ENCODE measurements around the gene TLNRD1.

TLNRD1 gene

DNA sequence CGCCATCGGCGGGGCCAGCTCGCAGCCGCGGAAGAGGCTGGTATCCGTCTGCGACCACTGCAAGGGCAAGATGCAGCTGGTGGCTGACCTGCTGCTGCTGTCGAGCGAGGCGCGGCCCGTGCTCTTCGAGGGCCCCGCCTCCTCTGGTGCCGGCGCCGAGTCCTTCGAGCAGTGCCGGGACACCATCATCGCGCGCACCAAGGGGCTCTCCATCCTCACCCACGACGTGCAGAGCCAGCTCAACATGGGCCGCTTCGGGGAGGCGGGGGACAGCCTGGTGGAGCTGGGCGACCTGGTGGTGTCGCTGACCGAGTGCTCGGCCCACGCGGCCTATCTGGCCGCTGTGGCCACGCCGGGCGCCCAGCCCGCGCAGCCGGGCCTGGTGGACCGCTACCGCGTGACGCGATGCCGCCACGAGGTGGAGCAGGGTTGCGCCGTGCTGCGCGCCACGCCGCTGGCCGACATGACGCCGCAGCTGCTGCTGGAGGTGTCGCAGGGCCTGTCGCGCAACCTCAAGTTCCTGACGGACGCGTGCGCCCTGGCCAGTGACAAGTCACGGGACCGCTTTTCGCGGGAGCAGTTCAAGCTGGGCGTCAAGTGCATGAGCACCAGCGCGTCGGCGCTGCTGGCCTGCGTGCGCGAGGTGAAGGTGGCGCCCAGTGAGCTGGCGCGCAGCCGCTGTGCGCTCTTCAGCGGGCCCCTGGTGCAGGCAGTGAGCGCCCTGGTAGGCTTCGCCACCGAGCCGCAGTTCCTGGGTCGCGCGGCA, 1.8 kb downstream of the TLNRD1 start:
- DNase-seq: no peak

DNA sequence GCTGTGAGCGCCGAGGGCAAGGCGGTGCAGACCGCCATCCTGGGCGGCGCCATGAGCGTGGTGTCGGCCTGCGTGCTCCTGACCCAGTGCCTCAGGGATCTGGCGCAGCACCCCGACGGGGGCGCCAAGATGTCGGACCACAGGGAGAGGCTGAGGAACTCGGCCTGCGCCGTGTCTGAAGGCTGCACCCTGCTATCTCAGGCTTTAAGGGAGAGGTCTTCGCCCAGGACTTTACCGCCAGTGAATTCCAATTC, 2.3 kb downstream of the TLNRD1 start:
- no peak for DNase-seq

DNA sequence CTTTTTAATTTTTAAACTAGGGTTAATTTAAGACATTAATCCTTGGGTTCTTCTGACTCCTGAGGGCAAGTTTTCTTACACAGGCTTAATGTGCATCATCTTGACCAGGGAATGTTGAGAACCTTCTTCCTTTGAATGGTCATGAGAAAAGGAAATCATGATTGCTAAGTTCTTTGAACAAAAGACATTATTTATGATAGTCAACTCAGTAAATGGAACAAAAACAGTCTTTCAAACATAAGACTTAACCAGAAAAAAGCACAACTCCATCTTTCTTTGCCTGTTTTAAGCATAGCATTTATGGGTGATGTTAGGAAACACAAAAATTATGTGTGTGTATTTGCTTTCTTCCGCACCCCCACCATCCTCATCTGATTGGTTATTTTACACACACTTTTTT, 5.4 kb downstream of the TLNRD1 start:
- no peak for DNase-seq

DNA sequence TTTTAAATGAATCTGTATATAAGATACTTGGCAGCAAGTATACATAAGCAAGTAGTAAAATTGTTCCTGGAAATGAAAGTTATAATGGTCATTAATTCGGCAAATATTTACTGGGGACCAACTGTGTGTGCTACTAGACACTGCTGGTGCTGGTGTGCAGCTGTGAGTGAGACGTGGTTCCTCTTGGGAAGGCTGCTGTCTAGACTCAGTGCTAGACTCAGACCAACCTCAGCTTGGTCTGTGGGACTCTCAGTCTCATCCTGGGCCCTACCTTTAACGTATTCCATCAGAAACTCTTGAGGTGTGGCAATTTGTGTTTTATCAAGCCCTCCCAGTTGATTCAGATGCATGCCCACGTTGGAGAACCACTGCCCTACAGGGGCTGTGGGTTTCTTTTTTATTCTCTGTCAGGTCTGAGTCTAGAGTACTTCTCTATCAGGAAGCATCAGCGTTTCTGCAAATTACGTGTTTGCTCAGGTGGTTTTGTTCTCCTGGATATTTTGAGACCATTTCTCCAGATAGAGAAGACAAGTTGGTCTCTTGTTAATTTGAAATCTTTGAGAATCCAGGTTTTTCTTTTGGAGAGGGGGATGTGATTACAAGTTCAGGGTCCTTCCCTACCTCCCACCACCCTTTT, 6.8 kb downstream of the TLNRD1 start:
- no peak for DNase-seq

DNA sequence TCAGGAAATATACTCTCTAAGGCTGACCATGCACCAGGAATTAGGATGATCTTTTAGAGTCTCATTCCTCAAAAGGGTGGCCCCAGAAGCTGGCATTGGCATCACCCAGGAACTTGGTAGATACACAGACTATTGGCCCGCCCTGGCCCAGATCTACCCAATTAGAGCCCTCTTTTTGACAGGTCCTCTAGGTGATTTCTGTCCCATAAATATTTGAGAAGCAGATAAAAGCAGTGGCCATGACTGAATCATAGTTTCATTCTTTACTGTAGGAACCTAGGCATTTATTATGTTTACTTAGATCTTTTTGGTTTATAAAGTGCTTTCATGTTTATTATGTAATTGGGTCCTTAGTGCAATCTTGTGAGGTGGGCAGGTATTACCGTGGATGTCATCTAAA, 7.6 kb downstream of the TLNRD1 start:
- DNase-seq: no peak

DNA sequence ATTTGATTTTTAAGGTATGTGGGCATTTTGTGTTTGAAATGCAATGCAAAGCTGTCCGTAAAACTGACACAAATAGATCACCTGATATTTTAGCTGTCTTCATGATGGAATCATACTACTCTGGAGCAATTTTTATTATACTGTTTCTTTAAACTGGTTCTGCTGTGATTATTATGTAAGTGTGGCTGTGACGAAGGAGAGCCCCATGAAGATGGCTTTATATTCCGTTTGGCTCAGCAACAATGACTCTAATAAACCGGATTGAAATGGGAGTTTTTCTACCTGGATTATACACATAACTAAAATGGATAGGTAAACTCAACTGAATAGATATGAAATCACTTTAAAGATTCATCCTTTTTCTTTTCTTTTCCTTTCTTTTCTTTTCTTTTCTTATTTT, 9.4 kb downstream of the TLNRD1 start:
- DNase-seq: no peak

DNA sequence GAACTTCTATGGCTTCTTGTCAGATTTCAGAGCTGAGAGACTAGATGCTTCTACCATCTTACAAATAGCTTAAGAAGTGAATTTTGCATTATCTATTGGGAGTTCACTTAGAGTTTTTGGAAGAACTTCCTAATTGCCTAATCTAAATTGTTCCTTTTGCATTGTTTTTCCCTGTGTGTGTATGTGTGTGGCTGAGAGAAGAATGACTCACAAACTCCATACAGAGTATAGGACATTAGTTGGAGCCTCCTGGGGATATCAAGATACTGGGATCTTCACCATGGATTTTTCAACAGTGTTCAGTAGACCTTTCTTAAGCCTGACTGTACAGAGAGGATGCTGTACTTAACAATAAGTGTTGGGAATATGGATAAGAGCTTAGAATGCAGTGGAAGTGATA, 10.9 kb downstream of the TLNRD1 start:
- DNase-seq: no peak

DNA sequence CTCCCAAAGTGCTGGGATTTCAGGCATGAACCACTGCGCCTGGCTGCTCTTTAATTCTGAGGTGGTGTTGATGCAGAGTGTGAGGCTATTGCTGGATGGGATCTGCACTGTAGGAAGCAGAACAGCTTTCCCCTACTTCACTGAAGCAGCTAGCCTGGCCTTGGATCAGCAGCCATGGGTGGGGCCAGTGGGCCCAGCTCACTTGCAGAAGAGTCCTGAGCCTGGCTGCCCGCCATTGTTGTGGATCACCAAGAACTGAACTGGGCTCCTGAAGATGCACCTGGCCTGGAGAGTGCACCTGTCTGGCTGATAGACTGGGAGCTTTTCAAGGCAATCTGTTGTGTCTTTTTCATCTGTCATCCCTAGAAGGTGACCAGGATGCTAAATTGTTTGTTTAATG, 11.9 kb downstream of the TLNRD1 start:
- no peak for DNase-seq

DNA sequence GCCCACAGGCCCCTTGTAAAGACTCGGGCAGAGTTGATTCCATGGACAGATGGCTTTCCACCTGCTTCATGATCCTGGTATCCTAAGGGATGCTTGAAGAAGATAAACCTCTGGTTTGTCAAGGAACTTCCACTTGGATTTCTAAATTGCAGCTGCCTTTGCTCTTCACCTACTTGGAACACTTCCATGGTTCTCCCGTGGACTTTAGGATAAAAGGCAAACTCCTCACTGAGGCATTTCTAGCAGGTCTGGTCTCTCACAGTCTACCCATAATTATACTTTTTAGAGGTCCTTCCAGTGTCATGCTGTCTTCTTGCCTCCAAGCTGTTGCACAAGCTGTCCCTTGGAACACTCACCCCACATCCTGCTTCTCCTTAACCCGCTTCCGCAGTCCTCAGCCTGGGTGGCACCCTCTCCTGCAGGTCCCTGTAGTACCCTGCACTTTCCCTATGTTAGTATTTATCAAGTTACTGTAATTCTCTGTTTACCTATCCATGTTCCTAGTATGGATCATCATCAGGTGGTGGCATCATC, 12.7 kb downstream of the TLNRD1 start:
- no peak for DNase-seq

DNA sequence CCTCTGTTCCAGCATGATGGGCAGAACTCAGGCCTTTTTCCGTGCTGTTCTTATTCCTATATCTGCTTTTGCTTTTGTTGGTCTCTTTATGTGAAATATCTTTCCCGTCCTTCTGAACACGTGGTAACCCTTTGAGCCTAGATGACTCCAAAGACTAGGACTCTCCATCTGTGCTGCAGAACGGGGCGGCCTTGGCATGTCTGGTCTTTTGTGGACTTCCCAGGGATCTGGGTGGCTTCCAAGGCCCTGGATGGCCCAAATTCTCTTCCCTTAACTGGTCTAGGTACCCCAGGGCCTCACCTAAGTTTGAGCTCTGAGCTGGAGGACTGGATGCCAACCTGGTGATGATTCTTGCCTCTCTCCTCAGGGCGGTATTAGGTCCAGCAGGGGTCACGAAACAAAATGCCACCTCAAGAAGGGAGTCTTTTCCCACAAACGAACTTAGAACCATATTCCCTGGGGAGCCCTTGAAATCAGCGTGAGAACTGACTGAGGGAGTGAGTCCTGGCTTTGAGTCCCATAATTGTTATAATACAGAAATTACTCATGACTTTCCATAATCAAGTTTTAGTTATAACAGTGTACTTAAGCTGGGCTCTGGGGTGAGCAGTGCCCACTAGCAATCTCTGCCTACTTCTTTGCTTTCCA, 13.8 kb downstream of the TLNRD1 start:
- DNase-seq: no peak

DNA sequence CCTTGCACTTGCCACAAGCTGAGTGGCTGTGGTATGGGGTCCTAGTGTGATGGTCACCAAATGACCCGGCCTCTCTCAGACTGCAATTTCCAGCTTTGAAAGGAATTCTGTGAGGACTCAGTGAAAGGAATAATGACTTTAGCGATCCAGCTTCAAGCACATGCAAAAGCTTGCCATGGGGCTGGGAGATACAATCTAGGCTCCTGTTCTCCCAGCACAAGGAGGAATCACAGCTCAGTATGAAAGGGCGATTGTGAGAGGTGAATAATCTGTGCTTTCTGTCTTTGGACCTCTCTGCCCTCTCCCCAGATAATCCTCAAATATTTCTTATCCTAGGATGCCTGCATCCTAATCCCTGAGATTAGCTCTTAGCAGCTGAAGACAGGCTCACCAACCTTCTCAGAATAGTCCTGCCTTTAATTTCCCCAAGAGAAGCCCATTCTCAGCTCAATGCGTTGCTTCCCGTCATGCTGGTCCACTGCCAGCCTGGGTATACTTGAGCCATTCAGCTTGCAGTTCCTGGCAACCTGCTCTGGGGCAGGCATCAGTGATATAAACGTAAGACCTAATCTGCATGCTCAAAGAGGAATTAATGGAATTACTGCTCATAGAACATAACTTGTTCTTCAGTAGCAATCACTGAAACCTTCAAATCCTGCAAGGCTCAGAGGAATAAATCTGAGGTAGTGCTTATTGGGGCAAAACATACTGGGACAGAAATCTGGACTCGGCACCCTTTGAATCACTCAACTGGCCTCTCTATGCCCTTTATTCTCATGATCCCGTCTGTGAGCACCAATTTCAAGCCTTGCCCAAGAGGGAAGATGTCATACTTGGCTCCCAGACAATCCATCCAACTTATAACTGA, 15.1 kb downstream of the TLNRD1 start:
- DNase-seq: no peak

DNA sequence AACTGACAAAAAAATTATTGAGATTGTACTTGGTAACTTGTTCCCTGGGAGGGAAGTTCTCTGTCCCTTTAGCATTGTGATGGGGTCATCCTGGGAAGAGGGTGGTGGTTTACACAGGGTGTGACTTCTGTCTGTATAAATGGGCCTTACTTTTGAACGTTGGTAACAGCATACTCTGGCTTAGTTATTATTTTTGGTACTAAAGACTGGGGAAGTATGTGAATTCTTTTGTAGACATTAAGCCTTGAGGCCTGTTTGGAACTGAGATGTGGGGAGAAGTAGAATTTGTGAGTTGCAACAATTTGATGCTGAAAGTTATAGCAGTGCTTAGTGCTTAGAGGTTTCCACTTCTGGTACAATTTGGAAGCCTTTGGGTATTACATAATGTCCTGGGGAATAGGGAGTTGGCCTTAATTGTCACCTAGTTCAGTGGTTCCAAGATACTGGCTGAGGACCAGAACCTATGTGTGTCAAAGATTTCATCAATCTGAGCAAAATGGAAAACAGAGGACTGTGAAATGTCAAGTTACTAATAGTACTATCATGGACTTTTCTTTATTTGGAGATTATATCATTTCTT, 15.9 kb downstream of the TLNRD1 start:
- DNase-seq: no peak

DNA sequence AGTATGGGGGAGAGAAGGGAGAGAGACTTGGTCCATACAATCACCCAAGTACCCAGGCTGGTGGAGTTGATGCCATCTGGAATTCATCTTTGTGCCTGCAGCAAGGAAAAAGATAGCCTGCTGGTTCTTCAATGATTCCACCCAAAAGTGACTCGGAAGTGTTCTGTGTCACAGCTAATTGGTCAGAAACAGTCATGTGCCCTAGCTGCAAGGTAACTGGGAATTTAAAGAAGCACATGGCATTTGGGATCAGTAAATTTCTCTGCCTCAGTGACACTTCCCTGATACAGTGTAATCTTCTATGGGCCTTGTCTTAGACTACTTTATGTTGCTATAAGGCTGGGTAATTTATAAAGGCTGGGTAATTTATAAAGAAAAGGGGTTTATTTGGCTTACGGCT, 17.5 kb downstream of the TLNRD1 start:
- no peak for DNase-seq

DNA sequence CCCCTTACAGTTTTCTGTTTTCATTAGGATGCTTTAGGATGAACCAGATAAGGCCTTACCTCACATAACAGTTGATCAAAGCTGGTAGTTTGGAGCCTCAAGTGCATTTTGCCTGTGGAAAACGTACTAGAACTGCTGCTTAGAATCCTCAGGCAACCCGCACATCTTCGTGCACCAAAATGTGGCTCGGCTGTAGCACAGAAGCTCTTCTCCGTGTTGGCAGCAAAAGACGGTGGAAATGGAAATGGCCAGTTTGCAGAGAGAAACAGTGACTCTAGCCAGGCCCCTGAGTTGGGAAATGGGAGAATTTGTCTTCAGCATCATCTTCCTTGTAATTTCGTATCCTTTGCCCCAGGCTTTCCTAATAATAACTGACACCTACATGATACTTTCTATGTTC, 20.6 kb downstream of the TLNRD1 start:
- no peak for DNase-seq

DNA sequence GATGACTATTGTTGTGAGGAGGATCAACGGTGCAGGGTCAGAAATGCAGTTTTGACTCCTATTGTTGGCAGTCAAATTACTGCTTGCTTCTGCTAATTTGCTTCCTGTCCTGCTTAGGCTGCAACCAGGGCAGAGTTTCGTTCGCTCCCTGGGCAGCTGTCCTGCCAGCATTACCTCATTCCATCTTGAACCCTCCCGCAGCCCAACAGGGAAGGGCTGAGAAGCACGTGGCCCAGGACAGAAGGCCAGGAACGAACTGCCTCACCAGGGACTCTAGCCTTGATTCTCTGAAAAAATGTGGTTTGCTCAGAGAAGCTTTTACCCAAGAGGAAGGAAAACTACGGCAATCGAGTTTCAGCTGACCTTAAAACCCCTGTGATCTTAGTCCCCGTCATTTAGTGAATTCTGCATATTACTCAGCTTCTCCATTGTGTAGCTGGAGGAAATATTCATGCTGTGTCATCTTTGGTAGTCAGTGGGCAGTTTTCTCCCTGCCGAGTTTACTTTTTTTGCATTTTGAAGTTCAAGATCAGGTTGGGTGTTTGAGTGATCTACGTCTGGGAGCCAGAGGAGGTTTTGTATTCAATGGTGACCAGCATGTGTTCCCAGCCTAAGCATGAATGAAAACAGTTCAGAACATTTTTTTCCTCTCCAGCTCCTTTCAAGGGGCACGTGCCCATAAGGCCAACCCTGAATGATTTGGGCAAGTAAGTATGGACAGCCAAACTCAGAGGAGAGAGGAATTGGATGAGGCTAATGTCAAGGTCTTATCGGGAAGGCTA, 23.0 kb downstream of the TLNRD1 start:
- peak; percentile 68 to 69 for DNase-seq

DNA sequence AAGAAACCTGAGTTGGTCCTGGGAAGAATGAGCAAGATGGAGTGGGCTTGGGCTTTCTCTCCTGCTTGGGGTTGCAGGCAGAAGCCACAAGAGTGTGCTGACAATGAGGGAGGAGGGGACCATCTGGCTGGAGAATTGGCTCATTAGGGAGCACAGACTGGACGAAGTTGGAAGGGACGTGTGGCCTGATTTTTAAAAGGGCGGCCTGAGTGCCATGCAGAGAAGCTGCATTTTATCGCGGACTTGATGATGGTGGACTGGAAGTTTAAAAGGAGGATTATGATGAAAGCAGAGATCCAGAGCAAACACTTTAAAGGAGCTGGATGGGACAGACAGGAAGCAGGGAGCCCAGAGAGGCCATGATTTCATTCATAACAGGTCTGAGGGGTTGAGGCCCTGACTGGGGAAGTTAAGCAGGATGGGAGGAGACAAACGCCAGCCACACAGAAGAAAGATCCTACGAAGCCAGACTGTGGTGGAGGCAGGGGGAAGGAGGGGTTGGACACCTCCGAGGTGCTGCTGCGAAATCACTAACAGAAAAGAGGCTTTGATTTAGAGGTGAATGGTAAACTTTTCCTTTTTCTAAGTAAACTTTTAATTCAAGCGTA, 23.6 kb downstream of the TLNRD1 start:
- no peak for DNase-seq

DNA sequence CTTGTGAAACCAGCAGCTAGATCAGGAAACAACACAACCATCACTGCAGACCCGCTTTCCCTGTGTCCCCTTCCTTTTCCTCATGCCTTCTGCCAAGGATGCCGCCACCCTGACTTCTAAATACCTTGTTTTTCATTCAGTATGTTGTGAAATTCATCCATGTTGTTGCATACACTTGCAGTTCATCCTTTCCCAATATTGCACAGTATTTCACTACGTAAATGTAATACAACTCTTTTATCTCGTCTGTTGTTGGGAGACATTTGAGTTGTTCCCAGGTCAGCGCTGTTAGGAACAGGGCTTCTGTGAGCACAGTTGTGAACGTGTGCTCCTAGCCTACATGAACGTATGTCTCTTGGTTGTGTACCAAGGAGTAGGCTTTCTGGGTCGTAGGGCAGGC, 24.2 kb downstream of the TLNRD1 start:
- DNase-seq: no peak

DNA sequence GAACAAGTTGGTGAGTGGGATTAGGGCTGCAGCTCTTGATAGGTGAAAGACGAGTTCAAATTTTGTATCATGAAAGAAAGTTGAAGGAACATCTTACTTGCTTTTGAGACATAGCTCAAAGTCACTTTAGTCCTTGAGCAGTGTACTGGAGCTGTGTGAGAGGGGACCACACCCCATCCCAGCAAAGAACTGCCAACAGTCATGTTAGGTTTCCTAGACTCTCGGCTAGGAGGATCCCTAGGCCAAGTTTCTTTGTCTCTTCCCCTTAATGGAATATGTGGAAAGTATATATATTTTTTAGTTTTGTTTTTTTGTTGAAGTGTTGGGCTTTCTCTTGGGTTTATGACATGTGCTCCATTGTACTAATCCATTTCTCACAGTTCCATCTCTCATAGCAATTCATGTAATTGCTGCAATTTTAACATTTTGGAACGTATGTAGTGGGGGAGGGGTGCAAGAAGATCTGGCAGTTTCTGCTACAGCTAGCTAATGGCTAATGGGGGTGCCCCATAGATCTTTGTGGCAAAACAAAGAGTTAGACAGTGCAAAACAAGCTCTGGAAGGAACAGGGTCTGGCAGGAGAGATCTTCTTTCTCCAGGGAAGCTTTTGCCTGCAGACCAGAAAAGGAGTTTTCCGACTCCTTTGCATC, 25.1 kb downstream of the TLNRD1 start:
- no peak for DNase-seq

DNA sequence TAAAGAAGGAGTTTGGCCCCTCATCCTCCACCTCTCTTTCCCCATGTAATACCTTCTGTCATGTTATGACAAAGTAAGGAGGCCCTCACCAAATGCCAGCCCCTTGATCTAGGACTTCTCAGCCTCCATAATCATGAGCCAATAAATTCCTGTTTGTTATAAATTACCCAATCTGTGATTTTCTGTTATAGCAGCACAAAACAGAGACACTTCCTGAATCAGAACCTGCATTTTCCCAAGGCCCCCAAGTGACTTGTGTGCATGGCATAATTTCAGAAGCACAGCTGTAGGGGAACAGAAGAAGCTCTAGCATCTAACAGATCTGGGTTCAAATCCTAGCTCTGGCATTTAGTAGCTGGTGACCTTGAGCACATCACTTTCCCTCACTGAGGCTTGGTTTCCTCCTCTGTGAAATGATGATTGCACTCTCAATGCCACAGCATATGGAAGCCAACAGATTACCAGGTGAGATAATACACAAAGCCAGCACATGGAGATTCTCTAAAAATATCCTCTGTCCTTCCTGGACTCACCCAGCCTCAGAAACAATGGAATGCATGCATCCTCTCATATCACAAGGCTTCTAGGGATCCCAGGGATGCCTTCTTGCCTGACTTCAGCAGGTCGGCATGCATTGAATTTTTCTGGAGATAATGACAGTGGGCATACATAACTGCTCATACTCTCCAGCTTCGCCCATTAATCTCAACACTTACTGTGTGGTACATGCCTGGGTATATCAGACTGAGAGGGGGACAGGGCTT, 26.3 kb downstream of the TLNRD1 start:
- no peak for DNase-seq

Measured in activated T-cell treated with anti-CD3 and anti-CD28 coated beads, Interleukin-2, amount 50 U/mL, for 48 hours (primary cell).